Epithelial cell of esophagus (primary cell): ENCODE measurements around the gene CANX.
A peak's percentile ranks its signal among the peaks of the same experiment; 100 is the strongest.
"Not testable (repeated sequence)": the region's sequence is repeated elsewhere in the genome, so short reads cannot be mapped to it uniquely, and the experiment has no call there.

ENCODE experiments used
- DNase-seq: peaks from one replicate; pipeline ENCODE4 v3.0.0; 2010; ENCODE audit warnings: low read depth
- H3K4me3 ChIP-seq: 2 replicates; pipeline ENCODE4 v1.5.1; 2011; ENCODE audit warnings: mild to moderate bottlenecking, low read length, control low read depth
- TF ChIP-seq, protein P1 (sequence below): IDR thresholded peaks from 2 replicates; pipeline ENCODE4 v1.5.1; 2011; ENCODE audit warnings: low read depth, mild to moderate bottlenecking, low read length, control low read depth, inconsistent platforms; ENCODE audit not compliant: insufficient read depth; ENCODE audit errors: missing control alignments

Gene CANX

DNA sequence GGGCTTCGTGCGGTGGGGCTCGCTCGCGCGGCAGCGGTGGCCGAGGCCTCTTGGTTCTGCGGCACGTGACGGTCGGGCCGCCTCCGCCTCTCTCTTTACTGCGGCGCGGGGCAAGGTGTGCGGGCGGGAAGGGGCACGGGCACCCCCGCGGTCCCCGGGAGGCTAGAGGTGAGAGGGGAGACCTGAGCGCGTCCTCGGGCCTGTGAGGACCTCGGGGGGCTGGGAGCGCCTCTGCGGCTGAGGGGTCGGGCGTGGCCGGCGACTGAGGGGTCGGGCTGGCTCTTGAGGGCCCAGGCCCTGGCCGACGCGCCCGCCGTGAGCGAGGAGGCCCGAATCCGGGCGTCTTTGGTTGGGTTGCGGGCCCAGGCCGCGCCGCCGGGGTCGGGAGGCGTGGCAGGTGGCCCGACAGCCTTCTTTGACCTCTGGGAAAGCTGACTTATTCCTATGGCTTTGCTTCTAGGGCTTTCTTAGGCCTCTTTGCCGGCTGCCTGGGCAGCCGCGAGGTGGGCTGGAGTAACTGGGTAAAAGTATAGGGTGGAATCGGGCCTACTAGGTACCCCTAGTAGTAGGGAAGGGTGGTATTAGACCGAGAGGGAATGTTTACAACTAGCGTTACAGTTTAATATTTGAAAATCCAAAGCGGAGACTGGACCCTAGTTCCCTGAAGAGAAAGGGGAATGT, at the start of gene CANX:
TSS of gene CANX (plus strand) at position 33 of the 681 bp plus-strand sequence. CDS start 6,715 bp downstream, outside the sequence.
- TF ChIP-seq, protein P1, sequence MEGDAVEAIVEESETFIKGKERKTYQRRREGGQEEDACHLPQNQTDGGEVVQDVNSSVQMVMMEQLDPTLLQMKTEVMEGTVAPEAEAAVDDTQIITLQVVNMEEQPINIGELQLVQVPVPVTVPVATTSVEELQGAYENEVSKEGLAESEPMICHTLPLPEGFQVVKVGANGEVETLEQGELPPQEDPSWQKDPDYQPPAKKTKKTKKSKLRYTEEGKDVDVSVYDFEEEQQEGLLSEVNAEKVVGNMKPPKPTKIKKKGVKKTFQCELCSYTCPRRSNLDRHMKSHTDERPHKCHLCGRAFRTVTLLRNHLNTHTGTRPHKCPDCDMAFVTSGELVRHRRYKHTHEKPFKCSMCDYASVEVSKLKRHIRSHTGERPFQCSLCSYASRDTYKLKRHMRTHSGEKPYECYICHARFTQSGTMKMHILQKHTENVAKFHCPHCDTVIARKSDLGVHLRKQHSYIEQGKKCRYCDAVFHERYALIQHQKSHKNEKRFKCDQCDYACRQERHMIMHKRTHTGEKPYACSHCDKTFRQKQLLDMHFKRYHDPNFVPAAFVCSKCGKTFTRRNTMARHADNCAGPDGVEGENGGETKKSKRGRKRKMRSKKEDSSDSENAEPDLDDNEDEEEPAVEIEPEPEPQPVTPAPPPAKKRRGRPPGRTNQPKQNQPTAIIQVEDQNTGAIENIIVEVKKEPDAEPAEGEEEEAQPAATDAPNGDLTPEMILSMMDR, result no peak
- no peak for DNase-seq
- H3K4me3 ChIP-seq, result peak within 1 kb of the TSS; percentile 83

DNA sequence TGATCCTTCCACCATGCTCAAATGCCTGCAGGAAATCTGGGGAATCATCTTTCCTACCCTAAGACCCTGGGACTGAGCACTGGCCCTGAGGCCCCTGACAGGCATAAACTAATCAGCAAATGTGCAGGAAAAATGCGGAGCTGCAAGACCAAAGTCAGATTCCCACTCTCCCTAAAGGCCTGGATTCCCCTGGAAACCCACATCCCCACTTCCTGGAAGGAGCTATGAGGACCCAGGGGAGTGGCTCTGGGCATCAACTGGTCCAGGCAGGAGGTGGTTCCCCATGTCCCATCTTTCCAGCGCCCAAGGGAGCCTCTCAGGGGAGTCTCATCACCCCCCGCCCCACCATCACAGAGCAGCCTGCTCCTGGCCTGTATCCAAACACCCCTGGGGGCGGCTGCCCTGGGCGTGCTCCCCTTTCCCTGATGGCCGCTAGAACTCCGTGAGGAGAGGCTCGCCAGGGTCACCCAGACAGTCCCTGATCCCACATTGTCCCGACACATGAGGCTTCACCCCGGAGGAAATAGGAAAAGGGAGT, 49.5 kb upstream of the CANX start:
- not testable (repeated sequence) for DNase-seq, H3K4me3 ChIP-seq

GRCh38 chr5:179650245-179650644, 48.5 kb upstream of the CANX start:
- not testable (repeated sequence) for H3K4me3 ChIP-seq, DNase-seq

DNA sequence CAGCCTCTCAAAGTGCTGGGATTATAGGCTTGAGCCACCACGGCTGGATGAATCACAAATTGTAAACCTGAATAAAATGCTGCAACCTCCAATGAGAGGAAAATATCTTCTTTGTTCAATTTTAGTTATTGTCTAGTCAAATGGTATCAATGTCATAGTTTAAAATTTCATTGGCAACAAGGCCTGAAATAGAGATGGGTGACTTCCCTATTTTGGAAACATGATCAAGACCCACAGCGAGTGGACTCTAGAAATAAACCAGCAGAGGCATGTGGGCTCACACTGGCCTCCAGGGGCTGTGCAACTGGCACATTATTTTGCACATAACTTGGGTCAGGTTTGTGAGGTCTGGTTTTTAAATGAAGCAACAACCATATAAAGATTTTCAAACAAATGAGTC, 45.6 kb upstream of the CANX start:
- not testable (repeated sequence) for H3K4me3 ChIP-seq, DNase-seq

- not testable (repeated sequence) for H3K4me3 ChIP-seq
Measured at GRCh38 chr5:179657302-179658178, 41.2 kb upstream of the CANX start.

DNA sequence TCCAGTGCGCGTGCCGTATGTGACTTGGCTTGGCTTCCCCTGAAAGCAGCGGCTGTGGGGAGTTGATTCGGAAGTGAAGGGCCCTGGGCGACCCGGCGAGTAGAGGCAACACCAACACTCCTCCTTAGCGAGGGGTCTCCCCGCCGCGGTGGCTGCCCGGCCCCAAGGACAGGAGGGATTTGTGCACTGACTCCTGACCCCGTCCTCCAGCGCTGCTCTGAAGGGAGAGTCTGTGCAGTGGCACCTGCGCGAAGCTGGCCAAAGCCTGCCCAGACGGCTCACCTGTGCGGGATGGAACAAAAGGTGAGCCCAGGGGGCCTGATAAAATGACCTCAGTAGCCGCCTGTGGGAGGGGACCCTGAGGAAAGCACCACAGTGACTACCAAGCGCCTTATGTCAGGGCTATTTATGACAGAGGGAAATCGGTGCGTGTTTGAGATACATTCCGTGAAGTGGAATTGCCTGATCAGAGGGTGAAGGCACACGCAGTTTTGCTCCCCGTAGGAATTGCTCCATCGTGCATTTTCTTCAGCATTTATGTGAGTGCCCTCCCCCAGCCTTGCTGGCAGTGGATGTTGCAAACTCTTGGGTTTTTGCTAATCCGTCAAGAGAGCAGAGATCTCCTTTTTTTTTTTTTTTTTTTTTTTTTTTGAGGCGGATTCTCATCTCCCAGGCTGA, 40.4 kb upstream of the CANX start:
- H3K4me3 ChIP-seq, result peak overlapping the region; percentile 51
- peak; percentile 35 for DNase-seq

More at GRCh38 chr5:179657302-179658178, 41.2 kb upstream of the CANX start:
- DNase-seq, result not testable (repeated sequence)

DNA sequence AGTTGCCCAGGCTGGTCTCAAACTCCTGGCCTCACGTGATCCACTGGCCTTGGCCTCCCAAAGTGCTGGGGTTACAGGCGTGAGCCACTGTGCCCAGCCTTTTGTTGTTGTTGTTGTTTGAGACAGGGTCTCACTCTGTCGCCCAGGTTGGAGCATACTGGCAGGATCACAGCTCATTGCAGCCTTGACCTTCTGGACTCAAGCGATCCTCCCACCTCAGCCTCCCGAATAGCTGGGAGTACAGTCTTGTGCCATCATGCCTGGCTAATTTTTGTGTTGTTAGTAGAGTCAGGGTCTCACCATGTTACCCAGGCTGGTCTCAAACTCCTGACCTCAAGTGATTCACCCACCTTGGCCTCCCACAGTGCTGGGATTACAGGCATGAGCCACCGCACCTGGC, 37.1 kb upstream of the CANX start:
- H3K4me3 ChIP-seq, DNase-seq: not testable (repeated sequence)

DNA sequence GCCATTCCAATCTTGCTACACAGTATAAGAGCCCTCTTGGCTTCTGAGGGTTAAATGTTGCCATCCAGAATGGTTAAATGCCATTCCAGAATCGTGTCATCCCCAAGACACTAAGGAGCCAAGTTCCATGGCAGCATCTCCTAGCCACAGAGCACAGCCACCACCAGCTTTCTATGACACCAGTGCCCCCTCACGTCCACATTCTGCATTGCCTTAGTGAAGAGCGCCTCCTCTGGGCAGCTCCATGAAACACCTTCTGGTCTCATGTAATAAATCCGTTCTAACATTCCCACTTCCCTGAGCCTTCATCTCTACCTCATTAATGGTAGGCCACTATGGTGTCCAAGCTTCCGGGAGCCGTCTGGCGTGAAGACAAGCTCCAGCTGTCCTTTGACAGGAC, 30.4 kb upstream of the CANX start:
- peak; percentile 59 for DNase-seq
- TF ChIP-seq, protein P1, result peak; percentile 60
- H3K4me3 ChIP-seq, result no peak overlapping the region

GRCh38 chr5:179678223-179679013, 20.3 kb upstream of the CANX start:
- TF ChIP-seq, protein P1, result no peak
- peak overlapping the region; percentile 95 for H3K4me3 ChIP-seq
- DNase-seq, result peak; percentile 95
